Renal cortex interstitium (tissue), 3 donors: ENCODE measurements around the gene SLC25A34. TPM values are rescaled to one million over a fixed set of nuclear protein-coding genes. Genes with fewer than 3 reads are reported as not detected.

Experiments
- polyA plus RNA-seq, 3 donors: library from polyadenylated mRNA; unstranded; fragments of 120-200 nt; gene quantifications; one replicate each; pipeline ENCODE4 v1.2.1, GENCODE V29; 2013; ENCODE audit not compliant: insufficient read length in 3 of 3

Gene SLC25A34
- polyA plus RNA-seq, 3 donors: 2.4 to 5.3 (median 2.5) TPM

Other genes starting within 250 kb of the SLC25A34 start
- 10 to 100 TPM; 29.8 to 58.8 (median 34.1) TPM for gene CASP9, start 212.0 kb upstream of the SLC25A34 start, polyA plus RNA-seq
- gene DNAJC16, start 209.4 kb upstream of the SLC25A34 start, polyA plus RNA-seq: 10 to 100 TPM; 27.0 to 40.5 (median 31.6) TPM
- 10 to 100 TPM; 30.6 to 35.6 (median 33.3) TPM for gene AGMAT, start 151.2 kb upstream of the SLC25A34 start, polyA plus RNA-seq
- gene DDI2, start 118.8 kb upstream of the SLC25A34 start, polyA plus RNA-seq: 10 to 100 TPM; 19.3 to 24.9 (median 22.1) TPM
- gene PLEKHM2, start 51.9 kb upstream of the SLC25A34 start, polyA plus RNA-seq: 10 to 100 TPM; 44.2 to 49.2 (median 45.9) TPM
- gene TMEM82, start 6.2 kb downstream of the SLC25A34 start, polyA plus RNA-seq: 1 to 10 TPM; 2.9 to 6.3 (median 4.1) TPM
- gene FBLIM1, start 22.5 kb downstream of the SLC25A34 start, polyA plus RNA-seq: 10 to 100 TPM; 43.8 to 60.8 (median 56.9) TPM
- 1 to 10 TPM; 1.5 to 2.8 (median 1.7) TPM for gene UQCRHL, start 71.4 kb downstream of the SLC25A34 start, polyA plus RNA-seq
- gene SPEN, start 111.4 kb downstream of the SLC25A34 start, polyA plus RNA-seq: 10 to 100 TPM; 57.2 to 64.4 (median 61.7) TPM
- 10 to 100 TPM; 27.9 to 35.0 (median 30.6) TPM for gene ZBTB17, start 239.8 kb downstream of the SLC25A34 start, polyA plus RNA-seq